Nephron (organoid): ENCODE measurements around the gene PRKCA.

Source experiments
- H3K27ac Mint-ChIP-seq, 3 experiments: 2 replicates each; pipeline ENCODE4 v1.8.0; 2020; ENCODE audit warnings: mixed read lengths in 3 of 3, mild to moderate bottlenecking in 2 of 3, moderate library complexity in 1 of 3
- H3K27me3 Mint-ChIP-seq: 2 replicates; pipeline ENCODE4 v1.8.0; 2021; ENCODE audit warnings: low read depth, mild to moderate bottlenecking, moderate library complexity, mixed read lengths
- H3K36me3 Mint-ChIP-seq: 2 replicates; pipeline ENCODE4 v1.8.0; 2020; ENCODE audit warnings: low read depth, mixed read lengths
- H3K4me1 Mint-ChIP-seq: 2 replicates; pipeline ENCODE4 v1.8.0; 2020; ENCODE audit warnings: mixed read lengths
- H3K4me3 Mint-ChIP-seq, 3 experiments: 2 replicates each; pipeline ENCODE4 v1.8.0; 2020; ENCODE audit warnings: mild to moderate bottlenecking in 3 of 3, mixed read lengths in 3 of 3, moderate library complexity in 2 of 3
- H3K9me3 Mint-ChIP-seq: 2 replicates; pipeline ENCODE4 v1.8.0; 2020; ENCODE audit warnings: mixed read lengths
- CTCF ChIP-seq, 3 experiments: fragments of 200-600 bp; sonication (generic); IDR thresholded peaks; one replicate each; pipeline ENCODE4 v1.5.0; 2021; ENCODE audit warnings: antibody characterized with exemption in 3 of 3; ENCODE audit not compliant: unreplicated experiment in 3 of 3

Gene PRKCA

GRCh38 chr17:66498580-66498979 lies 196.2 kb downstream of the PRKCA start:
- Mint-ChIP-seq H3K27me3 (no peaks in the 10 kb centered on the region), H3K36me3 (no peaks in the 10 kb centered on the region), H3K4me1 (peaks cover 18% of the 10 kb centered on the region), H3K9me3 (no peaks in the 10 kb centered on the region), H3K4me3 (no peak overlapping the region), H3K27ac (peak overlapping the region in 1 of 3 experiments; percentile 36)
- no peak for TF ChIP-seq CTCF (IDR thresholded peaks at IDR 0.05; ENCODE audit: unreplicated experiment in 3 of 3)

- H3K27me3 Mint-ChIP-seq = peaks cover 3% of the 10 kb centered on the region
- H3K4me1 Mint-ChIP-seq = peaks cover 23% of the 10 kb centered on the region
- no peak overlapping the region for H3K4me3 Mint-ChIP-seq
- H3K9me3 Mint-ChIP-seq = no peaks in the 10 kb centered on the region
- H3K27ac Mint-ChIP-seq = no peak overlapping the region
- no peaks in the 10 kb centered on the region for H3K36me3 Mint-ChIP-seq
- no peak for TF ChIP-seq CTCF (IDR thresholded peaks at IDR 0.05; ENCODE audit: unreplicated experiment in 3 of 3)
Observed at GRCh38 chr17:66506641-66507040, 204.2 kb downstream of the PRKCA start.

- no peaks in the 10 kb centered on the region for H3K9me3 Mint-ChIP-seq
- H3K27ac Mint-ChIP-seq = no peak overlapping the region
- no peak for TF ChIP-seq CTCF (IDR thresholded peaks at IDR 0.05; ENCODE audit: unreplicated experiment in 3 of 3)
- peaks cover 3% of the 10 kb centered on the region for H3K27me3 Mint-ChIP-seq
- H3K36me3 Mint-ChIP-seq = no peaks in the 10 kb centered on the region
- no peak overlapping the region for H3K4me3 Mint-ChIP-seq
- peaks cover 23% of the 10 kb centered on the region for H3K4me1 Mint-ChIP-seq
Observed at GRCh38 chr17:66507103-66507923, 204.9 kb downstream of the PRKCA start.

- Mint-ChIP-seq H3K4me1 (peaks cover 20% of the 10 kb centered on the region), H3K4me3 (no peak overlapping the region), H3K27me3 (peaks cover 3% of the 10 kb centered on the region), H3K36me3 (no peaks in the 10 kb centered on the region), H3K27ac (peak overlapping the region in 1 of 3 experiments; percentile 25), H3K9me3 (no peaks in the 10 kb centered on the region)
- no peak for TF ChIP-seq CTCF (IDR thresholded peaks at IDR 0.05; ENCODE audit: unreplicated experiment in 3 of 3)
Observed at GRCh38 chr17:66507982-66508760, 205.8 kb downstream of the PRKCA start.

- no peak overlapping the region for H3K4me3 Mint-ChIP-seq
Observed at GRCh38 chr17:66508896-66509844, 206.8 kb downstream of the PRKCA start.

More at GRCh38 chr17:66508896-66509844, 206.8 kb downstream of the PRKCA start:
- peaks cover 3% of the 10 kb centered on the region for H3K27me3 Mint-ChIP-seq
- TF ChIP-seq CTCF (IDR thresholded peaks at IDR 0.05; ENCODE audit: unreplicated experiment in 3 of 3) = no peak
- H3K27ac Mint-ChIP-seq = peak overlapping the region in 1 of 3 experiments; percentile 25
- H3K9me3 Mint-ChIP-seq = no peaks in the 10 kb centered on the region
- peaks cover 11% of the 10 kb centered on the region for H3K4me1 Mint-ChIP-seq
- H3K36me3 Mint-ChIP-seq = no peaks in the 10 kb centered on the region
